AG09309 (cell line): ENCODE data around the gene RIPOR2.

ENCODE experiments used
- DNase-seq: peaks from one replicate; pipeline ENCODE4 v3.0.0-alpha.2; 2010; ENCODE audit warnings: low read depth
- H3K4me3 ChIP-seq: 2 replicates; pipeline ENCODE4 v1.5.1; 2011; ENCODE audit warnings: mild to moderate bottlenecking, low read depth, low read length, moderate library complexity; ENCODE audit not compliant: control insufficient read depth
- CTCF ChIP-seq: IDR thresholded peaks from 2 replicates; pipeline ENCODE4 v1.5.1; 2011; ENCODE audit warnings: mild to moderate bottlenecking, low read depth, low read length, inconsistent platforms; ENCODE audit not compliant: insufficient read depth, control insufficient read depth; ENCODE audit errors: missing control alignments

Gene RIPOR2

GRCh38 chr6:24935366-24936152 lies at the start of gene RIPOR2:
TSS of gene RIPOR2 (minus strand) at chr6:24935960. CDS start at chr6:24935898, 62 bp downstream.
- no peak for TF ChIP-seq CTCF
- no peak within 1 kb of the TSS for H3K4me3 ChIP-seq
- no peak for DNase-seq

- no peak for DNase-seq
- TF ChIP-seq CTCF = no peak
- H3K4me3 ChIP-seq = no peak overlapping the region
Measured at GRCh38 chr6:24985323-24985722, 49.6 kb upstream of the RIPOR2 start.

- TF ChIP-seq CTCF = no peak
- DNase-seq = no peak
- no peak overlapping the region for H3K4me3 ChIP-seq
Measured at GRCh38 chr6:24982231-24982630, 46.5 kb upstream of the RIPOR2 start.

- no peak for DNase-seq
- no peak for TF ChIP-seq CTCF
- H3K4me3 ChIP-seq = no peak overlapping the region
Measured at GRCh38 chr6:24981386-24981760, 45.6 kb upstream of the RIPOR2 start.

GRCh38 chr6:24980507-24981385 lies 45.0 kb upstream of the RIPOR2 start:
- DNase-seq = no peak
- no peak overlapping the region for H3K4me3 ChIP-seq
- no peak for TF ChIP-seq CTCF

GRCh38 chr6:24979176-24979575 lies 43.4 kb upstream of the RIPOR2 start:
- no peak for DNase-seq
- H3K4me3 ChIP-seq = no peak overlapping the region
- no peak for TF ChIP-seq CTCF
